ENCODE data around the gene FNBP1.

DNA sequence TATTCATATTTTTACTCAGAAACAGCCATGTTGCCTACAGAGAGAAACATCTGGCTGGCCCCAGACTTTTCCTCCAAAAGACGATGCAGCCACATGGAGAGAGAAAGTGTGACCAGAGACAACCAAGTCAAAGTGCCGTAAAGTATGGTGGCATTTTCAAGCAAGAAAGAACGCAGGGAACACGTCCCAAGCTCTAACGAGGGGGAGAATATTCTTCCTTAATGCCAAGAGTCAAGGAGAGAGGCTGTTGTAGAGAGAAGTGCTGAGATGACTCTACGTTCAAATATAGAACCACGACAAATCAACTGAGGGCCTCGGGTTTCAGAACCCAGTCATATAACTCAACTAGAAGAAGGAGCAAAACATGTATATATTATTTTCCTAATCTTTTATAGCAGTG lies 55.9 kb downstream of the FNBP1 start:
- TF ChIP-seq, protein P1, sequence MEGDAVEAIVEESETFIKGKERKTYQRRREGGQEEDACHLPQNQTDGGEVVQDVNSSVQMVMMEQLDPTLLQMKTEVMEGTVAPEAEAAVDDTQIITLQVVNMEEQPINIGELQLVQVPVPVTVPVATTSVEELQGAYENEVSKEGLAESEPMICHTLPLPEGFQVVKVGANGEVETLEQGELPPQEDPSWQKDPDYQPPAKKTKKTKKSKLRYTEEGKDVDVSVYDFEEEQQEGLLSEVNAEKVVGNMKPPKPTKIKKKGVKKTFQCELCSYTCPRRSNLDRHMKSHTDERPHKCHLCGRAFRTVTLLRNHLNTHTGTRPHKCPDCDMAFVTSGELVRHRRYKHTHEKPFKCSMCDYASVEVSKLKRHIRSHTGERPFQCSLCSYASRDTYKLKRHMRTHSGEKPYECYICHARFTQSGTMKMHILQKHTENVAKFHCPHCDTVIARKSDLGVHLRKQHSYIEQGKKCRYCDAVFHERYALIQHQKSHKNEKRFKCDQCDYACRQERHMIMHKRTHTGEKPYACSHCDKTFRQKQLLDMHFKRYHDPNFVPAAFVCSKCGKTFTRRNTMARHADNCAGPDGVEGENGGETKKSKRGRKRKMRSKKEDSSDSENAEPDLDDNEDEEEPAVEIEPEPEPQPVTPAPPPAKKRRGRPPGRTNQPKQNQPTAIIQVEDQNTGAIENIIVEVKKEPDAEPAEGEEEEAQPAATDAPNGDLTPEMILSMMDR (conservative IDR thresholded peaks at IDR 0.05): no peak
- TF ChIP-seq ZFX (IDR thresholded peaks at IDR 0.05): no peak
